ENCODE data around the gene METTL13.
A peak's percentile ranks its signal among the peaks of the same experiment; 100 is the strongest.
"Not testable (repeated sequence)": the region's sequence is repeated elsewhere in the genome, so short reads cannot be mapped to it uniquely, and the experiment has no call there.

METTL13 gene

DNA sequence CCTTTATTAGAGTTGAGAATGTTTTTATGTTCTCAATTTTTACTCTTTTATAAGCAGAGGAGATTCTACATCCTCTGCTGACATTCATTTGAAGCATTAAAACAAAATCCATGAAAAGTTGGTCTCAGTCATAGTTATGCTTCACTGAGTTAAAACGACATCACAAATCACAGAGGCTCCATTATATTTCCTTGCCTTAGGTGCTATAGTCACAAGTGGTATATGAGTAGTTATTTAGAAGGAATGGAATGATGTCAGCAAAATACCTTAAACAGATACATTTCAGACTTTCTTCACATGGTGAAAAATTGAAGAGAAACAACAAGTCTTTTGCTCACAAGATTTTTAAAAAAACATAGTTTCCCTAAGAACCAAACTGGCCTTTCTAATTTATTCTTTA lies 11.7 kb upstream of the METTL13 start:
- no peak for DNase-seq

GRCh38 chr1:171772312-171772711 lies 9.1 kb upstream of the METTL13 start:
- DNase-seq, result no peak

GRCh38 chr1:171780583-171781175 lies 781 bp upstream of the METTL13 start:
- DNase-seq, result no peak

GRCh38 chr1:171783816-171784530 lies 2.5 kb downstream of the METTL13 start:
- no peak for DNase-seq

- DNase-seq, result no peak
Measured at GRCh38 chr1:171784784-171785183, 3.3 kb downstream of the METTL13 start.

GRCh38 chr1:171785766-171786165 lies 4.3 kb downstream of the METTL13 start:
- no peak for DNase-seq

DNA sequence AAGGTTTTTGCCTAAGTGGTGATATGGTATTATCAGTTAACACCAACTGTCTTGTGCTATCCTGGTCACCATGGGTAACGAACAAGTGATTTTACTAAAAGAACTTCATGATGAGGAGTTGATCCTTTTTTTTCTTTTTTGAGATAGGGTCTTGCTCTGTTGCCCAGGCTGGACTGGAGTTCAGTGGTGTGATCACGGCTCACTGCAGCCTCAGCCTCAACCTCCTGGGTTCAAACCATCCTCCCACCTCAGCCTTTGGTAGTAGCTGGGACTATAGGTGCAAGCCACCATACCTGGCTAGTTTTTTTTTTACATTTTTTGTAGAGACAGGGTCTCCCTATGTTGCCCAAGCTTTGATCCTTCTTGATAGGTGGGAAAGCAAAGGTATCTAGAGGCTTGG lies 5.1 kb downstream of the METTL13 start:
- DNase-seq, result no peak

- no peak for DNase-seq
Measured at GRCh38 chr1:171787686-171788480, 6.4 kb downstream of the METTL13 start.

- DNase-seq, result no peak
Measured at GRCh38 chr1:171788696-171789095, 7.2 kb downstream of the METTL13 start.

DNA sequence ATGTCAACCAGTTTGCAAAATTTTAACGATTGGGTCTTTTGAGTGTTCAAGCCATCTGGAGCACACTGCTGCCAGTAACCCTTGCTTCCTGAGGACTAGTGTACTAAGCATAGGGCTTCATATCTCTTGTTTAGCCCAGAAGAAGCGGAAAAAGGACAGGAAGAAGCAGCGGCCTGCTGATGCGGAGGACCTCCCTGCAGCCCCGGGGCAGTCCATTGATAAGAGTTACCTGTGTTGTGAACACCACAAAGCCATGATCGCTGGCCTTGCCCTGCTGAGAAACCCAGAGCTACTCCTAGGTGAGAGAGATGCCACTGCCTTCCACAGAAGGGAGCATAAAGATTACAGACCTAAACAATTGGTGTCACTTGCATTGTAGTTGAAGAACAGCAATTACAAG lies 8.9 kb downstream of the METTL13 start:
- no peak for DNase-seq

DNA sequence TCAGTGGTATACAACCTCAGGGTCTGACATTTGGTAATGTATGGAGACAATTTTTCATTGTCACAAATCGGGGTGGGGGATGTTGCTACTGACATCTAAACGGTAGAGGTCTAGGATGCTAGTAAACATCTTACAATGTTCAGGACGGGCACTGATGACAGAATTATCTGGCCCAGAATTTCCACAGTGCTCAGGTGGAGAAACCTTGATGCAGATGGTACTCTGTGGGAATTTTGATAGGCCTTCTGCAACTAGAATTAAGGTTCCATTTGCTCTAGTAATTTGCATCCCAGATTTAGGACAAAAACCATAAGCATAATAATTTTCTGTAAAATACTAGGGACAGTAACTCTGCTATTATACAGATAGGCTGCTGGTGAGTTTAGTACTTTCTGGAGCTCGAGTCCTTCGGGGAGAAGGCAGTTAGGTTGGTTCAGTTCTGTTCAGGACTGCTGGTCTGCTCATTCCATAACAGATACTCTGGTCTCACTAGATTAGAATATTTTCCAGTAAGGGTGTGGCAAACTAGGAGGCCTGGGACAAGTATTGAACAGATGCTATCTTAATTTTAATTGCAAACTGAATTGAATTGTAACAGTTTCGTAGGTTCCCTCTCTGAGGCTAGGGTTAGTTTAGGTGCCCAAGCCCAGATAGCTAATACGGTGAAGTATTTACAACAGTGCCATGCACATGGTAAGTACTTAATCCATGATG lies 11.4 kb downstream of the METTL13 start:
- DNase-seq, result no peak

GRCh38 chr1:171793636-171794035 lies 12.2 kb downstream of the METTL13 start:
- DNase-seq, result no peak

- DNase-seq, result no peak
Measured at GRCh38 chr1:171794085-171794484, 12.6 kb downstream of the METTL13 start.

GRCh38 chr1:171796592-171796991 lies 15.1 kb downstream of the METTL13 start:
- no peak for DNase-seq

GRCh38 chr1:171798311-171798710 lies 16.9 kb downstream of the METTL13 start:
- no peak for DNase-seq

- DNase-seq, result no peak
Measured at GRCh38 chr1:171798765-171799164, 17.3 kb downstream of the METTL13 start.

DNA sequence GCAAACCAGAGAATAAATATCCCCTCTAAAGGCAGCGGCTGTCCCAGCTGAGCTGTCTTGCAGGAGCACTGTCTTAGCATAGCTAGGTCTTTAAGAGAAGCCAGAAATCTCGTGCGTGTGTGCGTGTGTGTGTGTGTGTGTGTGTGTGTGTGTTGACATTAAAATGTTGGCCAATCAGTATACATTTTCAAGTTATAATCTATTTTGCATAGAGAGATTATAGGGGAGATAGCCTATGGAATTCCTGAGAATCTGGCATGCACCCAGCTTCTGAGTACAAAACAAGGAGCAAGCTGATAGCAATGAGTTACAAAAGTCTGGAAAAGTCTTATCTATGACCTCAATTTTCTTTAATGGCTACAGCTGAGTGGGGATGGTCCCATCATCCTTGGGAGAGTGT lies 17.7 kb downstream of the METTL13 start:
- no peak for DNase-seq

GRCh38 chr1:171799698-171800097 lies 18.2 kb downstream of the METTL13 start:
- not testable (repeated sequence) for DNase-seq

DNA sequence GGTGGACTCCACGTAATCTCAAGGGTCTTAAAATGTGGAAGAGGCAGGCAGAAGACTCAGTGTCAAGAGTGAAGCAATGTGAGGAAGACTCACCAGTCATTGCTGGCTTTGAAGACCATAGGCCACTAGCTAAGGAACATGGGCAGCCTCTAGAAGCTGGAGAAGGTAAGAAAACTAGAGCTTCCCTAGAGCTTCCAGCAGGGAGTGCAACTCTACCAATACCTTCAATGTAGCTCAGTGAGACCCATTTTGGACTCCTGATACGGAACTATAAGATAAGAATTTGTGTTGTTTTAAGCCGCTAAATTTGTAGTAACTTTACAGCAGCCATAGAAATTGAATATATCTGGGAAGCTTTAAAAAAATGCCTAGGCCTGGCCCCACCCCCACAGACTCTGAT lies 18.9 kb downstream of the METTL13 start:
- DNase-seq, result no peak

- DNase-seq, result no peak
Measured at GRCh38 chr1:171800851-171801250, 19.4 kb downstream of the METTL13 start.

DNA sequence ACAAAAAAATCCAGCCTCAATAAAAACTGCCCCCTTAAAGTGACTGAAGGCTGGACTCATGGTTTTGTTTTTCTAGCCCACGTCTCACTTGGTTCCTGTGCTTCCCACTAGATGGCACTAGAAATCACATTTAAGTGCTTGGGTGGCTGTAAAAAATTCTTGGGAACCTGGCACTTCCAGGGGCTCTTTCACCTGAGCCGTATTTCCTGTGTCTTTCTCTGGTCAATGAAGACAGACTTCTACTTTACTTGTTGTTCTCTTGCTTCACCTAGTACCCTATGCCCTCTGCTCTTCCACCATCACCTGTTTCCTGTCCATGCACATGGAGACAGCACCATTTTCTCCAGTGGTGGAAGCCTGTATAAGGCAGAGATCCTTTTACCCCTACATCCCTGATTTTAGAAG lies 20.0 kb downstream of the METTL13 start:
- peak; percentile 6 for DNase-seq

GRCh38 chr1:171802207-171802606 lies 20.7 kb downstream of the METTL13 start:
- no peak for DNase-seq

- no peak for DNase-seq
Measured at GRCh38 chr1:171803045-171803444, 21.6 kb downstream of the METTL13 start.
